Erythroblast (primary cell): ENCODE data around the gene PTPRM.

Experiments
- GATA1 ChIP-seq: IDR thresholded peaks from 2 replicates; pipeline ENCODE4 v1.6.1; 2011; ENCODE audit warnings: low read depth, mild to moderate bottlenecking, control low read depth, low read length, moderate library complexity
- POLR2A ChIP-seq: IDR thresholded peaks from 2 replicates; pipeline ENCODE4 v1.6.1; 2011; ENCODE audit warnings: mild to moderate bottlenecking, low read length

- TF ChIP-seq POLR2A (no peak), GATA1 (no peak)
Observed at GRCh38 chr18:7585276-7585670, 18.2 kb downstream of the PTPRM start.
